T1000 (cell line): Measurements from ENCODE around the gene CCL26.

Experiments
- DNase-seq: peaks from one replicate; lab custom pipeline; 2025; ENCODE audit warnings: mixed read lengths; lab: John Stamatoyannopoulos, UW

Gene CCL26, protein sequence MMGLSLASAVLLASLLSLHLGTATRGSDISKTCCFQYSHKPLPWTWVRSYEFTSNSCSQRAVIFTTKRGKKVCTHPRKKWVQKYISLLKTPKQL

DNA sequence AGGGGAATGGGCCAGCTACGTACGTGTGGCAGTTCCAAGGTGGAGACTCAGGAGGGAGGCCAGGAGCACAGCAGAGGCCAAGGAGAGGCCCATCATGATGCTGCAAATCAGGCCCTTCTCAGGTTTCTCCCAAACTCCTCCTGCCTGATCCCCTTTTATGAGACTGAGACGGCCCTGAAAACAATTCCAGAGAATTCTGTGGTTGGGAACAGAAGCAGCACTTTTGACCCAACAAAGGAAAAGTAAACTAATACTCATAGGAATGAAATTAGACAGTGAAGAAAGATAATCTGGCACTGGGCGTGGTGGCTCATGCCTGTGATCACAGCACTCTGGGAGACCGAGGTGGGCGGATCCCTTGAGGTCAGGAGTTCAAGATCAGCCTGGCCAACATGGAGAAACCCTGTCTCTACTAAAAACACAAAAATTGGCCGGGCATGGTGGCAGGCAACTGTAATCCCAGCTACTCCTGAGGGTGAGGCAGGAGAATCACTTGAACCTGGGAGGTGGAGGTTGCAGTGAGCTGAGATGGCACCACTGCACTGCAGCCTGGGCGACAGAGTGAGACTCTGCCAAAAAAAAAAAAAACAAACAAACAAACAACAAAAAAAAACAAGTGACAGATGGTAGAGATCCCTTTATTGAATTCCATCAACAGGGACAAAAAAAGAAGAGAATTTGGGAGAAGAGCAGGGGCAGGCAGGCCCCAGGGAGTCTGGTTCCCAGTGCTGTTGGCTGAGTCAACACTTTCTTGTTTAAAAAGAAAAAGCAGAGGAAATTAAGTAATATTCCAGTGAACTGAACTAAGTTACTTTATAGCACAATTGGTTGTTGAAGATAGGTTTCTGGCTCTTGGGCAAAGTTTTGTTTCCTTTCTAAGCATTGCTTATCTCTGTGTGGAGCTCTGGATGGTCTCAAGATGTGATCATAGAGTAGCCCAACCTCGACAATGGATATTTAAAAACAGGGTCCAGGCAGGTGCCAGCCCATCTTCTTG is at the start of gene CCL26:
CCL26 (minus strand) TSS at position 131 of the 997 bp plus-strand sequence; CDS start at position 96, 35 bp downstream.
- DNase-seq: peak; percentile 56

- DNase-seq: no peak
Measured at GRCh38 chr7:75820688-75821087, 48.7 kb upstream of the CCL26 start.

DNA sequence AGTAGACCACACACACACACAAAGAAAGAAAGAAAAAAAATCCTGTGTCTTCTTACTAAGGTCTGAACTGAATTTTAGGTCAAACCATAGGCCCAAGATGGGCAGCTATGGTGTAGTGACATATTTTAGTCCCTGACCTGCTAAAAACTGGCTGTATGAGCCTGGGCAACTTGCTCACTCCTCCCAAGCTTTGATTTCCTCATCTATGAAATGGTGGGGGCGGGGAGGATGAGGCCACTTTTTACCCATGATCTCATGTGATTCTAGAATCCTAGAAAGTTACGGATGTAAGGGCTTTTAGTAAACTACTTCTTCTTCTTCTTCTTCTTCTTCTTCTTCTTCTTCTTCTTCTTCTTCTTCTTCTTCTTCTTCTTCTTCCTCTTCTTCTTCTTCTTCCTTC is 47.7 kb upstream of the CCL26 start:
- no peak for DNase-seq

- no peak for DNase-seq
Measured at GRCh38 chr7:75818472-75818871, 46.5 kb upstream of the CCL26 start.

- DNase-seq: no peak
Measured at GRCh38 chr7:75817116-75817515, 45.1 kb upstream of the CCL26 start.

GRCh38 chr7:75815418-75816064 is 43.5 kb upstream of the CCL26 start:
- DNase-seq: no peak

GRCh38 chr7:75814407-75814947 is 42.5 kb upstream of the CCL26 start:
- DNase-seq: no peak

GRCh38 chr7:75813781-75814236 is 41.8 kb upstream of the CCL26 start, which contains the start of gene CCL24:
TSS of gene CCL24 (minus strand) at chr7:75813806. CDS start at chr7:75813715, 91 bp downstream.
- no peak for DNase-seq

DNA sequence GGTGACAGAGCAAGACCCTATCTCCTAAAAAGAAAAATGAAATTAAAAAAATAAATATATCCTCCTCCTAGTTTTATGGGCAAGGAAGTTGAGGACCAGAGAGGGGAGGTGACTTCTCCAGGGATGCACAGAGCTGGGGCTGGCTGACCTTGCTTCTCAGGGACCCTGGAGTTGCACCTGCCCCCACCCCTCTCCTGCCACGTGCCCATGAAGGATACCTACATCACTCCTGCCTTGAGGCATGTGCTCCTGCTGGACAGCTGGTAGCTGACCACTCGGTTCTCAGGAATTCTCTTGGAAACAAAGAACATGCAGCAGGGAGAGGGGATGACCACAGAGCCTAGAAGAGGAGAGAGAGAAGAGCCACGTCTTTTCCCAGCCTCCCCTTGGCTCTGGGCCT is 41.1 kb upstream of the CCL26 start:
- DNase-seq: no peak

GRCh38 chr7:75811894-75812678 is 40.1 kb upstream of the CCL26 start:
- no peak for DNase-seq

DNA sequence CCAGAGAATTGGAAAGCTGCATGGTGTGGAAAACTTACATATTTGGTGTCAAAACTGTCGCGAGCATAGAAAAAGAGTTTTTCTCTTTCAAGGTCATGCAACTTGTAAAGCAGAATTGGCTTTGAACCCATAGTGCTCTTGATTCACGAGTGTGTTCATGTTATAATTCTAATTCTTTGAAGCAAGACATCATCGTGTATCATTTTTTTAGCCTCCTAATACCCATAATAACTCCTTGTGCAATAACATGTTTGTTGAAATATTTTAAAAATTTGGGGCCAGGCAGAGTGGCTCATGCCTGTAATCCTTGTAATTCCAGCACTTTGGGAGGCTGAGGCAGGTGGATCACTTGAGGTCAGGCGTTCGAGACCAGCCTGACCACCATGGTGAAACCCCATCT is 37.4 kb upstream of the CCL26 start:
- no peak for DNase-seq

- no peak for DNase-seq
Measured at GRCh38 chr7:75808106-75808505, 36.1 kb upstream of the CCL26 start.

DNA sequence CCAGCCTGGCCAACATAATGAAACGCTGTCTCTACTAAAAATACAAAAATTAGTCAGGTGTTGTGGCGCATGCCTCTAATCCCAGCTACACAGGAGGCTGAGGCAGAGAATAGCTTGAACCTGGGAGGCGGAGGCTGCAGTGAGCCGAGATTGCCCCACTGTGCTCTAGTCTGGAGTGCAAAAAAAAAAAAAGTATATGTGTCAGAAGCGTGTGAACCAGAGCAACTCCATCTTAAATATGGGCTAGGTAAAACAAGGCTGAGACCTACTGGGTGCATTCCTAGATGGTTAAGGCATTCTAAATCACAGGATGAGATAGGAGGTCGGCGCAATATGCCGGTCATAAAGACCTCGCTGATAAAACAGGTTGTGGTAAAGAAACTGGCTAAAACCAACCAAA is 35.4 kb upstream of the CCL26 start:
- no peak for DNase-seq

DNA sequence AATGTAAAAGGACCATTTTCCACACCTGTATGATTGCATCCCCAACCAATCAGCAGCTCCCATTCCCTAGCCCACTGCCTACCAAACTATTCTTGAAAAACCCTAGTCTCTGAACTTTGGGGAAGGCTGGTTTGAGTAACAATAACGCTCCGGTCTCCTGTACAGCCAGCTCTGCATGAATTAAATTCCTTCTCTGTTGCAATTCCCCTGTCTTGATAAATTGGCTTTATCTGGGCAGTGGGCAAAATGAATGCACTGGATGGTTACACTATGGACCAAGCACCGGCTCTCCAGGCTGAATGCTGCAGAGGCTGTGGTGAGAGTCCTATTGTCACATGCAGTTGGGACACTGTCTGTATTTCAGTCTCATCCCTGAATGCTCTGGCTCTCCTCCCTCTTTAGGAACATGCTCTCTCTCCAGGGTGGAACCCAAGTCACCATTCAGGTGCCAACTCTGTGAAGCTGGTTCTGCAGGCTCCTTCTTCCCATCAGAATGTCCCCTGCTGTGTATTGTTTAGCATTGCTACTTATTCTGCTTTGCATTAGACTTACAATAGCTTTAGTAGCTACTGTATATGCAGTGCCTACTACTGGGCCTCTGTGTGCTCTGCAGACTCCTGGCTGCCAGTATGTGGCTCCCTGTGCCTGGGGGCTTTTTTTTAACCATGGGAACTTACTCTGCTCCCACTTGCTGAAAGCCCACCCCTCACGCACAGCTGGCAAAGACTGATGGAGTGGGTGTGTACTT is 34.7 kb upstream of the CCL26 start:
- no peak for DNase-seq

GRCh38 chr7:75804705-75805104 is 32.7 kb upstream of the CCL26 start:
- DNase-seq: no peak

- DNase-seq: no peak
Measured at GRCh38 chr7:75804004-75804403, 32.0 kb upstream of the CCL26 start.

GRCh38 chr7:75802552-75802821 is 30.5 kb upstream of the CCL26 start:
- no peak for DNase-seq

DNA sequence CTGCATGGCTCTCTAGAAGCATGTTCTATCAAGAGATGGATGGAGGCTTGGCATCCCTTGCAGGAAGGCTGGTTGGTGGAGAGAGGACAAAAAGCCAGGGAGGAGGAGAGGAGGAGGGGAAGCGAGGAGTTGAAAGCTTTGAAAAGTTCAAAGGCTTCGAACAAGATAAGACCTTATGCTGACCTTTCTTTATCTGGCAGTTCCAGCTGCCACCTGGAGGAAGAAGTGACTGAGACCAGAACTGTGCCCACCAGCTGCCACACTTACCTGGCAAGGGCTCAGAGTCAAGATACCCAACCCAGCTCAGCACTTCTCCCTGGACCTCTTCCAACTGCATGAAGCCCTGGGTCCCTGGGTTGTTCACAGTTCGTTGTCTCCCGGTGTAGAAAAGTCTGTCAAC is 26.8 kb upstream of the CCL26 start:
- DNase-seq: no peak

GRCh38 chr7:75796420-75796819 is 24.4 kb upstream of the CCL26 start:
- DNase-seq: no peak

GRCh38 chr7:75795831-75796285 is 23.8 kb upstream of the CCL26 start:
- DNase-seq: no peak

- DNase-seq: no peak
Measured at GRCh38 chr7:75793676-75794075, 21.7 kb upstream of the CCL26 start.
